HL-60 (cell line): ENCODE results near the gene CRIP1.
A peak's percentile ranks its signal among the peaks of the same experiment; 100 is the strongest.

Experiments used
- DNase-seq, 2 experiments: peaks; one replicate each; pipeline ENCODE4 v3.0.0-alpha.2; 2010 to 2020; ENCODE audit warnings: low read depth in 1 of 2, low spot score in 1 of 2
- H3K27ac ChIP-seq: fragments of 250-450 bp; sonication (Bioruptor Pico); replicated peaks from 2 replicates; pipeline ENCODE4 v1.5.1; 2020; ENCODE audit warnings: mild to moderate bottlenecking, moderate library complexity
- H3K27me3 ChIP-seq: fragments of 250-450 bp; sonication (Bioruptor Pico); 2 replicates; pipeline ENCODE4 v1.5.1; 2021; ENCODE audit warnings: mild to moderate bottlenecking, moderate library complexity; ENCODE audit not compliant: insufficient read depth, poor library complexity, severe bottlenecking
- H3K4me3 ChIP-seq: replicated peaks from 2 replicates; pipeline ENCODE4 v1.5.1; 2011; ENCODE audit warnings: mild to moderate bottlenecking, control low read depth, low read length; ENCODE audit not compliant: insufficient read depth
- CTCF ChIP-seq: IDR thresholded peaks from one replicate; pipeline ENCODE4 v1.5.1; 2011; ENCODE audit warnings: low read length, control low read depth, inconsistent platforms; ENCODE audit not compliant: insufficient read depth
- GABPA ChIP-seq: IDR thresholded peaks from 2 replicates; pipeline ENCODE4 v1.6.1; 2012; ENCODE audit warnings: low read depth
- POLR2AphosphoS5 ChIP-seq: IDR thresholded peaks from 2 replicates; pipeline ENCODE4 v1.6.1; 2012; ENCODE audit warnings: low read depth
- REST ChIP-seq: IDR thresholded peaks from 2 replicates; pipeline ENCODE4 v1.6.1; 2012; ENCODE audit warnings: low read depth; ENCODE audit not compliant: insufficient replicate concordance
- SPI1 ChIP-seq: IDR thresholded peaks from 2 replicates; pipeline ENCODE4 v1.6.1; 2012; ENCODE audit warnings: low read depth, mild to moderate bottlenecking, borderline replicate concordance

Gene CRIP1

GRCh38 chr14:105492031-105492970 is 5.6 kb downstream of the CRIP1 start:
- TF ChIP-seq GABPA (no peak), POLR2AphosphoS5 (no peak), SPI1 (no peak), REST (no peak), CTCF (no peak)
- H3K27me3 ChIP-seq = no peaks in the 10 kb centered on the region
- H3K27ac ChIP-seq = no peak overlapping the region
- peak overlapping the region; percentile 80 for H3K4me3 ChIP-seq
- DNase-seq = no peak

- no peak overlapping the region for H3K27ac ChIP-seq
- H3K4me3 ChIP-seq = no peak overlapping the region
- H3K27me3 ChIP-seq = no peaks in the 10 kb centered on the region
- DNase-seq = no peak
- TF ChIP-seq CTCF (no peak), REST (no peak), GABPA (no peak), POLR2AphosphoS5 (no peak), SPI1 (no peak)
These were observed 6.5 kb downstream of the CRIP1 start for GRCh38 chr14:105492971-105493871.

DNA sequence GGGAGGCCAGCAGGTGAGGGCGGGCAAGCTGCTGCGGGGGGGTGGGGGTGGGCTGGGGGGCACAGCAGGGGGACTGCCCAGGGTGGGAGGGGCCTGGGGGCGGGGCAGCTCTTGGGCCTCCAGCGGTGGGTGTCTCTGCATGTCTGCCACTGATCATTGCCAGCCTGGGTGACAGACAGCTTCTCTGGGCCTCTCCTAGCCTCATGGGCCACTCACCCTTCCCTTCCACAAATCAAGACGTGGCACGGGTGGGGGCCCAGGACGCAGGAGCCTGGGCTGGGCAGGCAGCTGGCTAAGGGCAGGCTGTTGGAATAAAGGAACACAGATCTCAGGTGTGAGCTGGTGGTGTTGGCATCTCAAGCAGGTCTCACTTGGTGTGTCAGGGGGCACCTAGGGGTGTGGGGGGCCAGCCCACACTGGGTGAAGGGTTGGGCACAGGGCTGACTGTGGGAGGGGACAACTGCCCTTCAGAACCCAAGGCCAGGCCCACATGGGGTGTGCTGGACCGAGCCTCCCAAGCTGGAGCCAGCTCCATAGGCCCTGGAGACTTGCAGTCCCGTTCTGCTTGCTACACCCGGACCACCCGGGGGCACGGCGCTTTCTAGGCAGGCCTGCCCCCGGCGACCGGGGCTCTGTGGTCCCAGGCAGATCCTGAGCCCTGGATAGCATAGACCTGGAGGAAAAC is 7.4 kb downstream of the CRIP1 start:
- DNase-seq = no peak
- Histone ChIP-seq H3K27ac (no peak overlapping the region), H3K27me3 (no peaks in the 10 kb centered on the region), H3K4me3 (no peak overlapping the region)
- TF ChIP-seq CTCF (no peak), REST (no peak), POLR2AphosphoS5 (no peak)
